ENCODE results near the gene CDHR5.
"Not testable (repeated sequence)": the region's sequence is repeated elsewhere in the genome, so short reads cannot be mapped to it uniquely, and the experiment has no call there.

The CDHR5 gene

GRCh38 chr11:581342-581741, 43.4 kb downstream of the CDHR5 start:
- no peak for DNase-seq

GRCh38 chr11:579830-580601, 44.7 kb downstream of the CDHR5 start:
- DNase-seq: no peak

GRCh38 chr11:578276-579035, 46.3 kb downstream of the CDHR5 start:
- DNase-seq: no peak

- DNase-seq: no peak
Measured at GRCh38 chr11:577611-577894, 47.2 kb downstream of the CDHR5 start.

GRCh38 chr11:576811-577610, 47.7 kb downstream of the CDHR5 start:
- DNase-seq: no peak

GRCh38 chr11:575996-576768, 48.6 kb downstream of the CDHR5 start, which contains the start of gene PHRF1:
TSS of gene PHRF1 (plus strand) at chr11:576470. CDS start at chr11:581513, 5,043 bp downstream.
- DNase-seq: peak; percentile 93 to 94

GRCh38 chr11:575313-575995, 49.3 kb downstream of the CDHR5 start:
- DNase-seq: peak; percentile 83 to 92

GRCh38 chr11:574632-575312, 50.0 kb downstream of the CDHR5 start:
- no peak for DNase-seq

- DNase-seq: not testable (repeated sequence)
Measured at GRCh38 chr11:574031-574570, 50.7 kb downstream of the CDHR5 start.

GRCh38 chr11:573146-573759, 51.5 kb downstream of the CDHR5 start:
- no peak for DNase-seq

GRCh38 chr11:571802-572185, 53.0 kb downstream of the CDHR5 start:
- DNase-seq: no peak

- no peak for DNase-seq
Measured at GRCh38 chr11:569158-569885, 55.4 kb downstream of the CDHR5 start.

GRCh38 chr11:568306-569157, 56.2 kb downstream of the CDHR5 start:
- DNase-seq: peak; percentile 97 to 98

- DNase-seq: no peak
Measured at GRCh38 chr11:567629-568292, 57.0 kb downstream of the CDHR5 start.

GRCh38 chr11:567011-567628, 57.6 kb downstream of the CDHR5 start:
- DNase-seq: no peak

All from NCI-H2081 (cell line).